Mammary epithelial cell (primary cell): ENCODE measurements around the gene WDR88.

Experiments used
- CTCF ChIP-seq, 2 donors: IDR thresholded peaks in 1 of 2; conservative IDR thresholded peaks in 1 of 2; 2 replicates each; pipeline ENCODE4 v1.5.1; 2011 to 2012; ENCODE audit warnings: inconsistent platforms in 2 of 2, low read length in 2 of 2, mild to moderate bottlenecking in 2 of 2, control low read depth in 1 of 2, low read depth in 1 of 2; ENCODE audit not compliant: insufficient read depth in 1 of 2; ENCODE audit errors: extremely low read depth in 1 of 2
- EZH2 ChIP-seq: IDR thresholded peaks from 2 replicates; pipeline ENCODE4 v1.6.1; 2012; ENCODE audit warnings: low read length, inconsistent platforms, borderline replicate concordance

DNA sequence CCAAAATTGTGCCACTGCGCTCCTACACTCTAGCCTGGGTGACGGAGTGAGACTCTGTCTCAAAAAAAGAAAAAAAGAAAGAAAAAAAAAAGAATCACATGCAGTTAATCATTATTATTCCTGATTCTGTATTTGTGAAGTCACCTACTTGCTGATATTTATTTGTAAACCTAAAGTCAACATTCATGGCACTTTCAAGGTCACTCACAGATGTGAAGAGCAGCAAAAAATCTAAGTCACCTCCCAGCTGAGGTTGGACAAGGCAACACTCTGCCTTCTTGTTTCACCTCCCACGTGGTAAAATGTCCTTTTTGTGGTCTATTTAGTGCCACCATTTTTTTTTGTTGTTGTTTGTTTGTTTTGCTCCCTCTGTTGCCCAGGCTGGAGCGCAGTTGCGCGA, 26.5 kb downstream of the WDR88 start:
- TF ChIP-seq CTCF (conservative IDR thresholded peaks at IDR 0.05 in 1 of 2, IDR thresholded peaks at IDR 0.05 in 1 of 2; ENCODE audit: extremely low read depth in 1 of 2, insufficient read depth in 1 of 2, low read depth in 1 of 2, low read length in 2 of 2): no peak
- TF ChIP-seq EZH2: no peak
